Liver (tissue), 9 donors: ENCODE measurements around the gene BRME1. TPM values are rescaled to one million over a fixed set of nuclear protein-coding genes. Genes with fewer than 3 reads are reported as not detected.
A peak's percentile ranks its signal among the peaks of the same experiment; 100 is the strongest.

ENCODE experiments used
- DNase-seq: peaks from one replicate; pipeline ENCODE4 v3.0.0-alpha.2; 2017; ENCODE audit warnings: low spot score
- H3K27ac ChIP-seq, 2 donors: one replicate each; pipeline ENCODE4 v1.7.0; 2013; ENCODE audit warnings: inconsistent platforms in 2 of 2, low read length in 2 of 2, control low read depth in 1 of 2, low read depth in 1 of 2, mild to moderate bottlenecking in 1 of 2
- H3K27me3 ChIP-seq, 4 donors: one replicate each; pipeline versions ENCODE4 v1.6.1 to v1.7.0; 2013; ENCODE audit warnings: low read length in 3 of 4, inconsistent platforms in 1 of 4, mild to moderate bottlenecking in 1 of 4, moderate library complexity in 1 of 4; ENCODE audit not compliant: control insufficient read depth in 4 of 4, insufficient read depth in 4 of 4
- H3K36me3 ChIP-seq, 4 donors: one replicate each; pipeline versions ENCODE4 v1.6.1 to v1.7.0; 2013; ENCODE audit warnings: low read length in 3 of 4, mild to moderate bottlenecking in 3 of 4, low read depth in 1 of 4, moderate library complexity in 1 of 4; ENCODE audit not compliant: control insufficient read depth in 4 of 4, insufficient read depth in 3 of 4
- H3K4me1 ChIP-seq, 4 donors: one replicate each; pipeline versions ENCODE4 v1.6.1 to v1.7.0; 2013; ENCODE audit warnings: low read length in 3 of 4, mild to moderate bottlenecking in 3 of 4, moderate library complexity in 1 of 4; ENCODE audit not compliant: control insufficient read depth in 4 of 4, insufficient read depth in 4 of 4
- H3K4me3 ChIP-seq, 3 donors: one replicate each; pipeline versions ENCODE4 v1.6.1 to v1.7.0; 2013; ENCODE audit warnings: low read length in 3 of 3, control low read depth in 1 of 3, low read depth in 1 of 3, mild to moderate bottlenecking in 1 of 3
- H3K9ac ChIP-seq, 2 donors: one replicate each; pipeline ENCODE4 v1.7.0; 2013; ENCODE audit warnings: low read length in 2 of 2, mild to moderate bottlenecking in 2 of 2, moderate library complexity in 2 of 2, control low read depth in 1 of 2, low read depth in 1 of 2
- H3K9me3 ChIP-seq, 4 donors: one replicate each; pipeline versions ENCODE4 v1.6.1 to v1.7.0; 2013; ENCODE audit warnings: low read length in 3 of 4; ENCODE audit not compliant: control insufficient read depth in 4 of 4
- EGR1 ChIP-seq, 2 donors: IDR thresholded peaks; 2 replicates each; pipeline ENCODE4 v1.6.1; 2016 to 2018; ENCODE audit warnings: antibody characterized with exemption in 2 of 2, low read depth in 2 of 2
- FOXA1 ChIP-seq: IDR thresholded peaks from 2 replicates; pipeline ENCODE4 v1.6.1; 2016; ENCODE audit warnings: antibody characterized with exemption
- FOXA2 ChIP-seq: IDR thresholded peaks from 2 replicates; pipeline ENCODE4 v1.6.1; 2016; ENCODE audit warnings: antibody characterized with exemption
- GABPA ChIP-seq, 2 donors: IDR thresholded peaks in 1 of 2; conservative IDR thresholded peaks in 1 of 2; 2 replicates each; pipeline ENCODE4 v1.6.1; 2016; ENCODE audit warnings: antibody characterized with exemption in 2 of 2, mild to moderate bottlenecking in 1 of 2, moderate library complexity in 1 of 2
- HNF4A ChIP-seq, 2 donors: conservative IDR thresholded peaks; 2 replicates each; pipeline ENCODE4 v1.6.1; 2016; ENCODE audit warnings: antibody characterized with exemption in 2 of 2, mild to moderate bottlenecking in 2 of 2
- HNF4G ChIP-seq: IDR thresholded peaks from 2 replicates; pipeline ENCODE4 v1.6.1; 2016; ENCODE audit warnings: antibody characterized with exemption
- JUND ChIP-seq, 2 donors: IDR thresholded peaks; 2 replicates each; pipeline ENCODE4 v1.6.1; 2016; ENCODE audit warnings: antibody characterized with exemption in 2 of 2
- NR2F2 ChIP-seq: IDR thresholded peaks from 2 replicates; pipeline ENCODE4 v1.6.1; 2016; ENCODE audit warnings: antibody characterized with exemption
- RAD21 ChIP-seq, 2 donors: IDR thresholded peaks; 2 replicates each; pipeline ENCODE4 v1.6.1; 2016; ENCODE audit warnings: antibody characterized with exemption in 2 of 2, mild to moderate bottlenecking in 2 of 2
- RXRA ChIP-seq, 2 donors: IDR thresholded peaks; 2 replicates each; pipeline ENCODE4 v1.6.1; 2017 to 2018; ENCODE audit warnings: antibody characterized with exemption in 2 of 2, mild to moderate bottlenecking in 1 of 2
- SP1 ChIP-seq: IDR thresholded peaks from 2 replicates; pipeline ENCODE4 v1.6.1; 2018; ENCODE audit warnings: antibody characterized with exemption, mild to moderate bottlenecking
- TAF1 ChIP-seq: conservative IDR thresholded peaks from 2 replicates; pipeline ENCODE4 v1.6.1; 2016; ENCODE audit warnings: antibody characterized with exemption, mild to moderate bottlenecking
- YY1 ChIP-seq: IDR thresholded peaks from 2 replicates; pipeline ENCODE4 v1.6.1; 2016; ENCODE audit warnings: antibody characterized with exemption, mild to moderate bottlenecking
- ZBTB33 ChIP-seq: IDR thresholded peaks from 2 replicates; pipeline ENCODE4 v1.6.1; 2016; ENCODE audit warnings: antibody characterized with exemption
- WGBS: extraction: QIAGEN DNeasy Blood & Tissue Kit; methylation state at CpG from one replicate; pipeline ENCODE4 v1.1.7; 2013; 5-methylcytosine and 5-hydroxymethylcytosine counted together
- polyA plus RNA-seq, 2 donors: library from polyadenylated mRNA; stranded (reverse) in 1 of 2; unstranded in 1 of 2; fragments of 200-250 nt in 1 of 2; fragments of >200 nt in 1 of 2; fragmentation: Nextera tagmentation in 1 of 2; extraction: Ambion mirVana in 1 of 2; gene quantifications; one replicate each; pipeline versions ENCODE4 v1.2.1 to v1.2.3, GENCODE V29; 2013 to 2015
- total RNA-seq, 2 donors: library from RNA; depleted of rRNA; stranded (reverse); fragments of >200 nt; gene quantifications; one replicate each; pipeline ENCODE4 v1.2.3, GENCODE V29; 2014
- TF ChIP-seq, protein P1 (sequence below): IDR thresholded peaks from 2 replicates; pipeline ENCODE4 v1.6.1; 2016; ENCODE audit warnings: antibody characterized with exemption
- TF ChIP-seq, protein P2 (sequence below): fragments of 150-350 bp; IDR thresholded peaks from 2 replicates; pipeline ENCODE4 v1.5.1; 2017; ENCODE audit warnings: improper control_type of control experiment, low read depth, low read length; ENCODE audit not compliant: missing input control
- TF ChIP-seq, protein P3 (sequence below): IDR thresholded peaks from 2 replicates; pipeline ENCODE4 v1.6.1; 2016; ENCODE audit warnings: antibody characterized with exemption, mild to moderate bottlenecking
- TF ChIP-seq, protein P4 (sequence below): IDR thresholded peaks from 2 replicates; pipeline ENCODE4 v1.6.1; 2016; ENCODE audit warnings: antibody characterized with exemption
- donor health status: healthy.
- donor health status: healthy.
- donor health status: healthy.
- donor health status: healthy.
- donor health status: healthy.

Gene BRME1
- total and polyA plus RNA-seq, 4 donors = 0.42 to 5.3 (median 0.48) TPM

- H3K4me3 ChIP-seq = no peak overlapping the region
- 80% methylated on average over 5 of the region's 5 CpGs for WGBS
- H3K4me1 ChIP-seq = no peaks in the 10 kb centered on the region
- H3K9me3 ChIP-seq = no peaks in the 10 kb centered on the region
- no peaks in the 10 kb centered on the region for H3K36me3 ChIP-seq
- no peak overlapping the region for H3K9ac ChIP-seq
- no peaks in the 10 kb centered on the region for H3K27me3 ChIP-seq
- no peak for DNase-seq
- no peak overlapping the region for H3K27ac ChIP-seq
- TF ChIP-seq RXRA (IDR thresholded peaks at IDR 0.05) (no peak), NR2F2 (no peak), HNF4A (conservative IDR thresholded peaks at IDR 0.05) (no peak), GABPA (IDR thresholded peaks at IDR 0.05 in 1 of 2, conservative IDR thresholded peaks at IDR 0.05 in 1 of 2) (no peak), YY1 (no peak), HNF4G (no peak), SP1 (no peak), FOXA2 (no peak), RAD21 (IDR thresholded peaks at IDR 0.05) (no peak), ZBTB33 (no peak)
- TF ChIP-seq, protein P1, sequence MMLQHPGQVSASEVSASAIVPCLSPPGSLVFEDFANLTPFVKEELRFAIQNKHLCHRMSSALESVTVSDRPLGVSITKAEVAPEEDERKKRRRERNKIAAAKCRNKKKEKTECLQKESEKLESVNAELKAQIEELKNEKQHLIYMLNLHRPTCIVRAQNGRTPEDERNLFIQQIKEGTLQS = no peak
Measured at GRCh38 chr19:13887517-13887916, 18.4 kb downstream of the BRME1 start.

DNA sequence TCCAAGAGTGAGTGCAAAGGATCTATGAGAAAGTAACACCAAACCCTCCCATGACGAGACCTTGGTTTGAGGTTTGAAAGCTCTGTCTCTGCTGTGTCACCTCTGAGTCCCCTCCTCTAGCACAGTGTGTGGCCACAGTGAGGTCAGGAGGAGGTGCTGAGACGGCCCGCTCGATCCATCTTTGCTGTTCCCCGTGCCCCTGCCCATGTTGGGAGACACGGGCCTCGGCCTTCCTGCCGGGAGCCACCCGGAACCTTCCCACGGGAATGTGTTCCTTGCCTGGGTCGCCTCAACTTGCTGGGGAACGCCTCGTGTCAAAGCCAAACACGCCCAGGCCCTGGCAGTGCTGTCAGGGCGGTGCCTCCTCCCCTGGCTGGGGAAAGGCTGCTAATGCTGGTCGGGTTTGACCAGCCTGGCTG is 18.9 kb downstream of the BRME1 start:
- WGBS = 81% methylated on average over 16 of the region's 16 CpGs
- Histone ChIP-seq H3K4me1 (no peaks in the 10 kb centered on the region), H3K9me3 (no peaks in the 10 kb centered on the region), H3K36me3 (no peaks in the 10 kb centered on the region), H3K4me3 (no peak overlapping the region), H3K27ac (no peak overlapping the region), H3K9ac (no peak overlapping the region), H3K27me3 (no peaks in the 10 kb centered on the region)
- no peak for TF ChIP-seq EGR1 (IDR thresholded peaks at IDR 0.05; ENCODE audit: low read depth in 2 of 2)
- TF ChIP-seq HNF4G = no peak
- no peak for TF ChIP-seq YY1
- no peak for TF ChIP-seq GABPA (IDR thresholded peaks at IDR 0.05 in 1 of 2, conservative IDR thresholded peaks at IDR 0.05 in 1 of 2)
- TF ChIP-seq, protein P2, sequence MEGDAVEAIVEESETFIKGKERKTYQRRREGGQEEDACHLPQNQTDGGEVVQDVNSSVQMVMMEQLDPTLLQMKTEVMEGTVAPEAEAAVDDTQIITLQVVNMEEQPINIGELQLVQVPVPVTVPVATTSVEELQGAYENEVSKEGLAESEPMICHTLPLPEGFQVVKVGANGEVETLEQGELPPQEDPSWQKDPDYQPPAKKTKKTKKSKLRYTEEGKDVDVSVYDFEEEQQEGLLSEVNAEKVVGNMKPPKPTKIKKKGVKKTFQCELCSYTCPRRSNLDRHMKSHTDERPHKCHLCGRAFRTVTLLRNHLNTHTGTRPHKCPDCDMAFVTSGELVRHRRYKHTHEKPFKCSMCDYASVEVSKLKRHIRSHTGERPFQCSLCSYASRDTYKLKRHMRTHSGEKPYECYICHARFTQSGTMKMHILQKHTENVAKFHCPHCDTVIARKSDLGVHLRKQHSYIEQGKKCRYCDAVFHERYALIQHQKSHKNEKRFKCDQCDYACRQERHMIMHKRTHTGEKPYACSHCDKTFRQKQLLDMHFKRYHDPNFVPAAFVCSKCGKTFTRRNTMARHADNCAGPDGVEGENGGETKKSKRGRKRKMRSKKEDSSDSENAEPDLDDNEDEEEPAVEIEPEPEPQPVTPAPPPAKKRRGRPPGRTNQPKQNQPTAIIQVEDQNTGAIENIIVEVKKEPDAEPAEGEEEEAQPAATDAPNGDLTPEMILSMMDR = no peak
- TF ChIP-seq FOXA1 = no peak
- no peak for TF ChIP-seq RXRA (IDR thresholded peaks at IDR 0.05)
- no peak for TF ChIP-seq HNF4A (conservative IDR thresholded peaks at IDR 0.05)
- TF ChIP-seq, protein P3, sequence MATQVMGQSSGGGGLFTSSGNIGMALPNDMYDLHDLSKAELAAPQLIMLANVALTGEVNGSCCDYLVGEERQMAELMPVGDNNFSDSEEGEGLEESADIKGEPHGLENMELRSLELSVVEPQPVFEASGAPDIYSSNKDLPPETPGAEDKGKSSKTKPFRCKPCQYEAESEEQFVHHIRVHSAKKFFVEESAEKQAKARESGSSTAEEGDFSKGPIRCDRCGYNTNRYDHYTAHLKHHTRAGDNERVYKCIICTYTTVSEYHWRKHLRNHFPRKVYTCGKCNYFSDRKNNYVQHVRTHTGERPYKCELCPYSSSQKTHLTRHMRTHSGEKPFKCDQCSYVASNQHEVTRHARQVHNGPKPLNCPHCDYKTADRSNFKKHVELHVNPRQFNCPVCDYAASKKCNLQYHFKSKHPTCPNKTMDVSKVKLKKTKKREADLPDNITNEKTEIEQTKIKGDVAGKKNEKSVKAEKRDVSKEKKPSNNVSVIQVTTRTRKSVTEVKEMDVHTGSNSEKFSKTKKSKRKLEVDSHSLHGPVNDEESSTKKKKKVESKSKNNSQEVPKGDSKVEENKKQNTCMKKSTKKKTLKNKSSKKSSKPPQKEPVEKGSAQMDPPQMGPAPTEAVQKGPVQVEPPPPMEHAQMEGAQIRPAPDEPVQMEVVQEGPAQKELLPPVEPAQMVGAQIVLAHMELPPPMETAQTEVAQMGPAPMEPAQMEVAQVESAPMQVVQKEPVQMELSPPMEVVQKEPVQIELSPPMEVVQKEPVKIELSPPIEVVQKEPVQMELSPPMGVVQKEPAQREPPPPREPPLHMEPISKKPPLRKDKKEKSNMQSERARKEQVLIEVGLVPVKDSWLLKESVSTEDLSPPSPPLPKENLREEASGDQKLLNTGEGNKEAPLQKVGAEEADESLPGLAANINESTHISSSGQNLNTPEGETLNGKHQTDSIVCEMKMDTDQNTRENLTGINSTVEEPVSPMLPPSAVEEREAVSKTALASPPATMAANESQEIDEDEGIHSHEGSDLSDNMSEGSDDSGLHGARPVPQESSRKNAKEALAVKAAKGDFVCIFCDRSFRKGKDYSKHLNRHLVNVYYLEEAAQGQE = no peak
- TF ChIP-seq JUND (IDR thresholded peaks at IDR 0.05) = no peak
- no peak for TF ChIP-seq SP1
- no peak for TF ChIP-seq RAD21 (IDR thresholded peaks at IDR 0.05)
- no peak for TF ChIP-seq ZBTB33
- TF ChIP-seq TAF1 = no peak
- TF ChIP-seq FOXA2 = no peak
- TF ChIP-seq, protein P4, sequence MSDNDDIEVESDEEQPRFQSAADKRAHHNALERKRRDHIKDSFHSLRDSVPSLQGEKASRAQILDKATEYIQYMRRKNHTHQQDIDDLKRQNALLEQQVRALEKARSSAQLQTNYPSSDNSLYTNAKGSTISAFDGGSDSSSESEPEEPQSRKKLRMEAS = no peak
- TF ChIP-seq NR2F2 = no peak
- TF ChIP-seq, protein P1 = no peak
- peak; percentile 60 for DNase-seq
